ENCODE data around the gene SCYL1. TPM values are rescaled to one million over a fixed set of nuclear protein-coding genes. Genes with fewer than 3 reads are reported as not detected.

The SCYL1 gene
- total and polyA plus RNA-seq, 12 donors: 52.3 to 395 (median 148) TPM

GRCh38 chr11:65565624-65566453 is 41.0 kb downstream of the SCYL1 start:
- Histone ChIP-seq H3K27me3 (no peaks in the 10 kb centered on the region), H3K27ac (peak overlapping the region in 3 of 5 donors; percentile 52 to 74 (median 70)), H3K4me1 (replicated peaks in 1 of 2) (peaks cover 27 to 42% of the 10 kb centered on the region in 2 donors), H3K36me3 (replicated peaks in 1 of 2) (no peaks in the 10 kb centered on the region), H3K9me3 (replicated peaks in 1 of 3) (no peaks in the 10 kb centered on the region), H3K4me3 (no peak overlapping the region)
- intact Hi-C loops (cut with DNase I): no loop called here
- no peak for TF ChIP-seq POLR2A (IDR thresholded peaks at IDR 0.05)
- no peak for TF ChIP-seq CTCF (IDR thresholded peaks at IDR 0.05)
- no peak for DNase-seq
- WGBS, 4 donors: 40 to 63% (median 52%) methylated on average over 7 of the region's 7 CpGs

- Histone ChIP-seq H3K27me3 (no peaks in the 10 kb centered on the region), H3K4me3 (peak overlapping the region in 3 of 4 donors; percentile 62 to 87 (median 76)), H3K27ac (peak overlapping the region; percentile 84 to 97 (median 94)), H3K4me1 (replicated peaks in 1 of 2) (peaks cover 54 to 65% of the 10 kb centered on the region in 2 donors), H3K9me3 (replicated peaks in 1 of 3) (no peaks in the 10 kb centered on the region), H3K36me3 (replicated peaks in 1 of 2) (peaks cover 0 to 3% of the 10 kb centered on the region in 2 donors)
- intact Hi-C loops (cut with DNase I): no loop called here
- 5 to 6% (median 5%) methylated on average over 25 to 28 of the region's 28 CpGs for WGBS, 4 donors
- TF ChIP-seq CTCF (IDR thresholded peaks at IDR 0.05): no peak
- peak in 1 of 2 donors; percentile 54 for TF ChIP-seq POLR2A (IDR thresholded peaks at IDR 0.05)
- no peak for DNase-seq
Measured at GRCh38 chr11:65569164-65569972, 44.5 kb downstream of the SCYL1 start.

- peak within 1 kb of the TSS; percentile 84 to 97 (median 94) for H3K27ac ChIP-seq
- peaks cover 0 to 3% of the 10 kb centered on the region in 2 donors for H3K36me3 ChIP-seq (replicated peaks in 1 of 2)
- TF ChIP-seq CTCF (IDR thresholded peaks at IDR 0.05): peak in 5 of 6 experiments; percentile 39 to 60 (median 49)
- TF ChIP-seq POLR2A (IDR thresholded peaks at IDR 0.05): peak in 1 of 2 donors; percentile 76
- WGBS, 4 donors: 0 to 3% (median 0%) methylated on average over 13 to 89 of the region's 89 CpGs
- no peaks in the 10 kb centered on the region for H3K9me3 ChIP-seq (replicated peaks in 1 of 3)
- peak; percentile 96 to 99 (median 99) for DNase-seq
- H3K27me3 ChIP-seq: no peaks in the 10 kb centered on the region
- intact Hi-C loops (cut with DNase I): loop anchor here in 1 of 2 donors (5.0 kb wide), 1 partner anchor 42 kb away; the partner anchor contains the start of gene MAP3K11
- peak within 1 kb of the TSS; percentile 18 to 87 (median 69) for H3K4me3 ChIP-seq
- peaks cover 58 to 71% of the 10 kb centered on the region in 2 donors for H3K4me1 ChIP-seq (replicated peaks in 1 of 2)
Measured at GRCh38 chr11:65569973-65570918, 45.4 kb downstream of the SCYL1 start, which contains the start of gene ZNRD2. Gene ZNRD2 (plus strand): TSS chr11:65570477. CDS start chr11:65570492, 15 bp downstream.
